Gastrocnemius medialis (tissue), 4 donors: Measurements from ENCODE around the gene GOSR2. TPM values are rescaled to one million over a fixed set of nuclear protein-coding genes. Genes with fewer than 3 reads are reported as not detected.

Experiments used
- ATAC-seq, 2 donors: fragments of 150-250 bp; one replicate each; pipeline ENCODE4 v1.9.1; 2016
- DNase-seq, 2 donors: peaks; one replicate each; pipeline ENCODE4 v3.0.0-alpha.2; 2019
- H3K27ac ChIP-seq, 4 donors: fragments of 200-600 bp; sonication (generic); 1 replicate in 1 of 4; 2 replicates in 3 of 4; pipeline ENCODE4 v1.5.1; 2016 to 2018; ENCODE audit warnings: mild to moderate bottlenecking in 2 of 4, moderate library complexity in 1 of 4
- H3K27me3 ChIP-seq, 3 donors: fragments of 200-600 bp; sonication (generic) in 2 of 3; 1 replicate in 1 of 3; 2 replicates in 2 of 3; pipeline versions ENCODE4 v1.5.1 to v1.6.0; 2016 to 2019; ENCODE audit warnings: mild to moderate bottlenecking in 1 of 3, moderate library complexity in 1 of 3
- H3K36me3 ChIP-seq, 2 donors: fragments of 200-600 bp; sonication (generic) in 1 of 2; one replicate each; pipeline ENCODE4 v1.5.1; 2017 to 2018
- H3K4me1 ChIP-seq, 2 donors: fragments of 200-600 bp; sonication (generic) in 1 of 2; one replicate each; pipeline ENCODE4 v1.5.1; 2016 to 2017; ENCODE audit warnings: mild to moderate bottlenecking in 2 of 2
- H3K4me3 ChIP-seq, 4 donors: fragments of 200-600 bp; sonication (generic) in 3 of 4; 1 replicate in 1 of 4; 2 replicates in 3 of 4; pipeline ENCODE4 v1.5.1; 2016 to 2019; ENCODE audit warnings: mild to moderate bottlenecking in 2 of 4
- H3K9me3 ChIP-seq, 3 donors: fragments of 200-600 bp; sonication (generic) in 2 of 3; 1 replicate in 1 of 3; 2 replicates in 2 of 3; pipeline ENCODE4 v1.5.1; 2016 to 2019
- CTCF ChIP-seq, 5 experiments: fragments of 450-650 bp in 3 of 5; fragments of 200-600 bp in 2 of 5; sonication (generic) in 2 of 5; IDR thresholded peaks in 4 of 5; conservative IDR thresholded peaks in 1 of 5; 1 replicate in 4 of 5; 2 replicates in 1 of 5; pipeline ENCODE4 v1.5.1; 2016 to 2019; ENCODE audit warnings: antibody characterized with exemption in 5 of 5, mild to moderate bottlenecking in 3 of 5, moderate library complexity in 3 of 5
- POLR2A ChIP-seq, 2 donors: fragments of 450-650 bp; IDR thresholded peaks; one replicate each; pipeline ENCODE4 v1.6.1; 2017; ENCODE audit warnings: antibody characterized with exemption in 2 of 2, mild to moderate bottlenecking in 2 of 2, moderate library complexity in 2 of 2
- in situ Hi-C, 4 donors: fragments of 200-750 bp; cut with MboI; loops; one replicate each; pipeline versions ENCODE4 v1.15.0 to v1.8.0; 2017; ENCODE audit warnings: low sequenced_read_pairs in 4 of 4
- intact Hi-C: fragments of 100-400 bp; cut with DNase I; formaldehyde crosslinking; loops from one replicate; pipeline ENCODE4 v1.15.1; 2023; ENCODE audit warnings: low total_unique reads
- total RNA-seq, 4 donors: library from RNA; depleted of rRNA; stranded (reverse); fragments of >200 nt; gene quantifications; one replicate each; pipeline versions ENCODE4 v1.1.0 to v1.2.3, GENCODE V29; 2016

Gene GOSR2
- total RNA-seq, 4 donors from 2014 or later = 25.3 to 32.9 (median 31.6) TPM

DNA sequence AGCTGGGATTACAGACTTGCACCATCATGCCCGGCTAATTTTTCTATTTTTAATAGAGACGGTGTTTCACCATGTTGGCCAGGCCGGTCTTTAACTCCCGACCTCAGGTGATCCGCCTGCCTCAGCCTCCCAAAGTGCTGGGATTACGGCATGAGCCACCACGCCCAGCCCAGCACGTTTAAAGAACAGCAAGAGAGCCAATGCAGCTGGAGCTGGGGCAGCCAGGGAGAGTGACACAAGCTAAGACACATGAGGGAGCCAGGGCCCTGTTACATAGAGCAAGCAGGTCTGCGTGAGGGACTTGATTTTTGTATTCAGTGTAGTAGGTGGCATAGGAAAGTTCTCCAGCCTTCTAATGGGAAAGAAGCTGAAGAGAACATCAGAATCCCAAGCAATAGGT is 21.7 kb upstream of the GOSR2 start:
- in situ Hi-C loops = no loop called here
- Histone ChIP-seq H3K9me3 (no peaks in the 10 kb centered on the region), H3K27ac (no peak overlapping the region), H3K36me3 (no peaks in the 10 kb centered on the region), H3K27me3 (no peaks in the 10 kb centered on the region), H3K4me3 (no peak overlapping the region), H3K4me1 (no peaks in the 10 kb centered on the region)
- DNase-seq = no peak
- intact Hi-C loops = no loop called here
- no peak for ATAC-seq
- TF ChIP-seq CTCF (IDR thresholded peaks at IDR 0.05 in 4 of 5, conservative IDR thresholded peaks at IDR 0.05 in 1 of 5) (no peak), POLR2A (IDR thresholded peaks at IDR 0.05) (no peak)

- Histone ChIP-seq H3K27me3 (no peaks in the 10 kb centered on the region), H3K36me3 (no peaks in the 10 kb centered on the region), H3K4me3 (no peak overlapping the region), H3K9me3 (no peaks in the 10 kb centered on the region), H3K4me1 (no peaks in the 10 kb centered on the region), H3K27ac (no peak overlapping the region)
- intact Hi-C loops (no loop called here), in situ Hi-C loops (no loop called here)
- DNase-seq (no peak), ATAC-seq (no peak)
- TF ChIP-seq CTCF (IDR thresholded peaks at IDR 0.05 in 4 of 5, conservative IDR thresholded peaks at IDR 0.05 in 1 of 5) = no peak
- no peak for TF ChIP-seq POLR2A (IDR thresholded peaks at IDR 0.05)
Measured at GRCh38 chr17:46903762-46904672, 18.9 kb upstream of the GOSR2 start.

- no peaks in the 10 kb centered on the region for H3K36me3 ChIP-seq
Measured at GRCh38 chr17:46908068-46908737, 14.8 kb upstream of the GOSR2 start.

DNA sequence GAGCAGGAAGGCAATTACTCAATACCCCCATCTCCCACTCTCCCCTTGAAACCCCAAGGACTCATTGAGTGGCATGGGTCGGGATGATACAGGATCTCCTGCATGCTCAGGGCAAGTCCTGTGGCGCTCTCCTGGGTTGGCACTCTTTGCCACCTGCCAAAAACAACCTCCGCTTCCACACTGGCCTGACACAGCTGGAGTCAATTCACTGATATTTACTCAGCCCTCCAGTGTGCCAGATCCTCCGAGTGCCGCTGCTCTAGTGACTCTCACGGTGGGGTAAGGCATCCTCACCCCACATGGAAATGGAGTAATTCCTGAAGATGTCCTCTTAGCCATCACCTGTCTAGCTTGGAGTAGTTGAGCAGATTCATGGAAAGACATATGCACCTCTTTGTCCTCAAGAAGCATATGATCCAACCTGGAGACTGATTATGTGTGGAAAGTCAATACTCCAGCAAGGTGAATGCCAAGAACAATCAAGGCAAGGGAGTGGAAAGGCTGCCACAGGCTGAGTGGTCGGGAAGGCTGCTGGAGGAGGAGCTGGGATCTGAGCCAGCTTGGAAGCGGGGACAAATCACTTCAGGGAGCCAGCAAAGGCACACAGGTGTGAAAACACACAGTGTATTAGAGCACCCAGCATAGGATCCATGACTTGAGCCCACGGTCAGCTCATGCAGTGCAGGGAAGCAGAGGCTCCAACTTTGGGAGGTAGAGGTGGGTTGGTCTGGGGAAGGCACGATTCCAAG is 12.6 kb upstream of the GOSR2 start:
- in situ Hi-C loops = no loop called here

More at GRCh38 chr17:46908068-46908737, 14.8 kb upstream of the GOSR2 start:
- H3K27ac ChIP-seq = no peak overlapping the region
- H3K9me3 ChIP-seq = no peaks in the 10 kb centered on the region
- no peaks in the 10 kb centered on the region for H3K4me1 ChIP-seq
- ATAC-seq (no peak), DNase-seq (no peak)
- TF ChIP-seq POLR2A (IDR thresholded peaks at IDR 0.05) = no peak
- no peaks in the 10 kb centered on the region for H3K27me3 ChIP-seq
- in situ Hi-C loops (no loop called here), intact Hi-C loops (no loop called here)
- H3K4me3 ChIP-seq = no peak overlapping the region

More for the DNA sequence above, 12.6 kb upstream of the GOSR2 start:
- H3K36me3 ChIP-seq = no peaks in the 10 kb centered on the region
- H3K27me3 ChIP-seq = no peaks in the 10 kb centered on the region
- DNase-seq (no peak), ATAC-seq (no peak)
- no peak overlapping the region for H3K4me3 ChIP-seq
- intact Hi-C loops = no loop called here
- H3K4me1 ChIP-seq = no peaks in the 10 kb centered on the region
- no peak for TF ChIP-seq CTCF (IDR thresholded peaks at IDR 0.05 in 4 of 5, conservative IDR thresholded peaks at IDR 0.05 in 1 of 5)
- TF ChIP-seq POLR2A (IDR thresholded peaks at IDR 0.05) = no peak
- H3K27ac ChIP-seq = no peak overlapping the region
- H3K9me3 ChIP-seq = no peaks in the 10 kb centered on the region
